Melanocyte of skin (primary cell): ENCODE data around the gene RNF32. TPM values are rescaled to one million over a fixed set of nuclear protein-coding genes. Genes with fewer than 3 reads are reported as not detected.

Experiments used
- total RNA-seq, 2 donors: library from RNA; depleted of rRNA; stranded (reverse); fragments of >200 nt; gene quantifications; 2 replicates each; pipeline ENCODE4 v1.2.3, GENCODE V29; 2012

Gene RNF32
- under 1 TPM in 1 of 2 donors, not detected in 1; 0.69 TPM for total RNA-seq

GRCh38 chr7:156640257-156640948, at the start of gene RNF32:
Gene RNF32, plus strand, starts transcription at chr7:156640774. Its CDS starts 3,104 bp downstream, at chr7:156643878.

